ENCODE data around the gene PRMT1.

The PRMT1 gene

DNA sequence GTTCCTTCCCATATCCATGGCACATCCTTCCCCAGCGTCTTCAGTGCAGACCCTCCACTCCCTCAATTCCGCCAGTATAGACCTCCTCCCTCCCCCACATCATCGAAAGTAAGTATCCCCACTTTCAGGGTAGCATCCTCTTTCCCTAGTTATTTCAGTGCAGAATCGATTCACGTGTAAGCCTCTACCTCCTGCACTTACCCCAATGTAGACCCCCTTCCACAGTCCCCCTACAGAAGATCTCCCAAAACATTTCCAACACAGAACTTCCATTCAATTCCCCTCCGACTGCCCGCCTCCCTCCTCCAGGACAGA is 12.1 kb upstream of the PRMT1 start:
- H3K27ac Mint-ChIP-seq: peak overlapping the region; percentile 76
- peaks cover 4% of the 10 kb centered on the region for H3K27me3 Mint-ChIP-seq (ENCODE audit: low read depth, poor library complexity)
- H3K4me3 Mint-ChIP-seq: peak overlapping the region; percentile 97
- no peak for DNase-seq
- peaks cover 4% of the 10 kb centered on the region for H3K9me3 Mint-ChIP-seq
- H3K36me3 Mint-ChIP-seq (ENCODE audit: low read depth): peaks cover 31% of the 10 kb centered on the region
- TF ChIP-seq, protein P1, sequence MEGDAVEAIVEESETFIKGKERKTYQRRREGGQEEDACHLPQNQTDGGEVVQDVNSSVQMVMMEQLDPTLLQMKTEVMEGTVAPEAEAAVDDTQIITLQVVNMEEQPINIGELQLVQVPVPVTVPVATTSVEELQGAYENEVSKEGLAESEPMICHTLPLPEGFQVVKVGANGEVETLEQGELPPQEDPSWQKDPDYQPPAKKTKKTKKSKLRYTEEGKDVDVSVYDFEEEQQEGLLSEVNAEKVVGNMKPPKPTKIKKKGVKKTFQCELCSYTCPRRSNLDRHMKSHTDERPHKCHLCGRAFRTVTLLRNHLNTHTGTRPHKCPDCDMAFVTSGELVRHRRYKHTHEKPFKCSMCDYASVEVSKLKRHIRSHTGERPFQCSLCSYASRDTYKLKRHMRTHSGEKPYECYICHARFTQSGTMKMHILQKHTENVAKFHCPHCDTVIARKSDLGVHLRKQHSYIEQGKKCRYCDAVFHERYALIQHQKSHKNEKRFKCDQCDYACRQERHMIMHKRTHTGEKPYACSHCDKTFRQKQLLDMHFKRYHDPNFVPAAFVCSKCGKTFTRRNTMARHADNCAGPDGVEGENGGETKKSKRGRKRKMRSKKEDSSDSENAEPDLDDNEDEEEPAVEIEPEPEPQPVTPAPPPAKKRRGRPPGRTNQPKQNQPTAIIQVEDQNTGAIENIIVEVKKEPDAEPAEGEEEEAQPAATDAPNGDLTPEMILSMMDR (IDR thresholded peaks at IDR 0.05): no peak
- H3K4me1 Mint-ChIP-seq: peaks cover 43% of the 10 kb centered on the region

DNA sequence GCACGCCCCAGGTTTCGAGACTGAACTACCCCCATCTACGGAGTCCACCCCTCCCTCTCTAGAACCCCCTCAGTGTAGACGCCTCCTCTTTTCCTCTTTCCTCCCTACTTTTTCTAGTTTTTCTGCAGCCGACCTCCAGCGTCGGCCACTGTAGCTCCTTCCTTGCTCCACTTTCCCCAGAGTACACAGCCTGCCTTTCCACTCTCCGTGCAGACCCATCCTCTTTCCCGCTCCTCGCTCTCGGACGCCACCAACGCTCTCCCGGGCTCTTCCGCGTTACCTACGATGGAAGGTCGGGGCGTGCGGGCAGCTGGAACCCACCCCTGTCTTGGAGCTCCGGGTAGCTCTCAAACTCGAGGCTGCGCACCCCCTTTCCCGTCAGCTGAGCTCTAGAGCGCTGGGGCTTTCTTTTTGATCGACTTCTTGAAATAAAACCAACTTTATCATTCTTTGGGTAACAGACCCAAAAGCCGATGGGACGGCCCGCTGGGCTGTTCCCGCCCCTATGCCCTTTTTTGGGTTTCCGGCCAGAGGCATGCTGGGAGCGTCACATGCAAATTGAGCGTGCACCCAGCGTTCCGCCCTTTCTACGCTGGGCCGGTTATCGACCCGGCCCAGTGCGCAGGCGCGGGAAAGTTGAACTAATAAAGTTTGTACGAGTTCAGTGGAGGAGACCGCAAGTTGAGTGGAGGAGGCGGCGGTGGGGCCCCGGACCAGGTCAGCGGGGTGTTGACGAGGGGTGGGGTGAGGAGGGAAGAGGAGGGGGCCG is 11.5 kb upstream of the PRMT1 start, which contains the start of the genes BCL2L12 and IRF3:
BCL2L12 (plus strand) TSS at position 583 of the 769 bp plus-strand sequence. CDS start 760 bp downstream, outside the sequence.
IRF3 (minus strand) TSS at position 507 of the 769 bp plus-strand sequence. CDS start 1,019 bp downstream, outside the sequence.
- Mint-ChIP-seq H3K4me3 (peak within 1 kb of the TSS; percentile 97), H3K9me3 (peaks cover under 1% of the 10 kb centered on the region), H3K4me1 (peaks cover 43% of the 10 kb centered on the region), H3K27ac (peak within 1 kb of the TSS; percentile 85), H3K36me3 (ENCODE audit: low read depth) (peaks cover 28% of the 10 kb centered on the region), H3K27me3 (ENCODE audit: low read depth, poor library complexity) (peaks cover 4% of the 10 kb centered on the region)
- TF ChIP-seq, protein P1 (IDR thresholded peaks at IDR 0.05): no peak
- DNase-seq: peak; percentile 99

DNA sequence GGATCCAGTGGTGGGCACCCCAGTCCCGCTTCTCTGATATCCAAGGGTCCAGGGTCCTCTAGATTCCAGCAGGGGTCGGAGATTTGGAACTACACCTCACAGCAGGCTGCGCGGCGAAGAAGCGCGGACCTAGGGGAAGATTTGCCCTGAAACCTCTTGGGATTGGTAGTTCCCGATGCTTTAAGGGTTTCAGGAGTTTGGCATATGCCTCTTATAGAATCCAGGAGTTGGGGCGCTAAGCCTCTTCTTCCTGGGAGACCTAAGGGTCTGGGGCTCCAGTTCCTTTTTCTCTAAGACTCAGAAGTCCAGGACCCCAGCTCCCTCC is 11.0 kb upstream of the PRMT1 start:
- DNase-seq: no peak
- H3K27me3 Mint-ChIP-seq (ENCODE audit: low read depth, poor library complexity): peaks cover 4% of the 10 kb centered on the region
- H3K27ac Mint-ChIP-seq: peak overlapping the region; percentile 85
- TF ChIP-seq, protein P1 (IDR thresholded peaks at IDR 0.05): no peak
- H3K4me1 Mint-ChIP-seq: peaks cover 43% of the 10 kb centered on the region
- peaks cover 27% of the 10 kb centered on the region for H3K36me3 Mint-ChIP-seq (ENCODE audit: low read depth)
- no peaks in the 10 kb centered on the region for H3K9me3 Mint-ChIP-seq
- peak overlapping the region; percentile 97 for H3K4me3 Mint-ChIP-seq

DNA sequence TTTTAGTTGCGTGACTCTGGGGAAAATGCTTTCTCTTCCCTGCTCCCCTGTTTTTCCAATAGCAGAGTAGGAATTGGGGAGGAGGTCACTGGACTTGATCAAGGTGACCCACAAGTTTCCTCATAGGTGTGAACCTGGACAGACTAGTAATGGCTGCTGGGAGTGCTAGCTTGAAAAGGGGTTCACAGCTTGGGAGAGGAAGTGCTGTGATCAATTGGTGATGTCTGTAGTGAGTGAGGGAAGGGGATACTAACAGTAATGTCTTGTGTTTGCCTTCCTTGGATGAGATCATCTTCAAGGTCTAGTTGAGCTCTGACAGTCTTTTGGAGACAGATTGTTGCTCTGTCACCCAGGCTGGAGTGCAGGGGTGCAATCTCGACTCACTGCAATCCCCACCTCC is 9.6 kb upstream of the PRMT1 start:
- Mint-ChIP-seq H3K36me3 (ENCODE audit: low read depth) (peaks cover 25% of the 10 kb centered on the region), H3K27me3 (ENCODE audit: low read depth, poor library complexity) (peaks cover 4% of the 10 kb centered on the region), H3K4me1 (peaks cover 52% of the 10 kb centered on the region), H3K9me3 (no peaks in the 10 kb centered on the region), H3K27ac (peak overlapping the region; percentile 41), H3K4me3 (peak overlapping the region; percentile 97)
- TF ChIP-seq, protein P1 (IDR thresholded peaks at IDR 0.05): no peak
- DNase-seq: no peak

DNA sequence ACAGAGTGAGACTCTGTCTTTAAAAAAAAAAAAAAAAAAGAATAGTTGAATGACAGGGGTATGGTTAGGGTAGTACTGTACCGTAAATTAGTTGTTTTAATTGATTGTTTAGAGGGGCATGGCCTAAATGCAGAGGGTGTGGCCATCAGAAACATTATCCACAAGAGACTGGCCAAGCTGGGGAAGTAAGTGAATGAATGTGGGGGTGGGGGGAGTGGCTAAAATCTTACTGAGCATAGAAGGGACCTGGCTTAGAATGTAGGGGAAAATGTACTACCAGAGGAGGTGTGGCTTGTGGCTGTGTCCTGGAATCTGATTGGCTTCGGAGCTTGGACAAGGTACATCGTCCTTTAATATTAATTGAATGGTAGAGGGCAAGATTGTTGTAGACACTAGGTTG is 7.6 kb upstream of the PRMT1 start:
- H3K9me3 Mint-ChIP-seq: no peaks in the 10 kb centered on the region
- H3K36me3 Mint-ChIP-seq (ENCODE audit: low read depth): peaks cover 25% of the 10 kb centered on the region
- TF ChIP-seq, protein P1 (IDR thresholded peaks at IDR 0.05): no peak
- no peak overlapping the region for H3K27ac Mint-ChIP-seq
- peaks cover 4% of the 10 kb centered on the region for H3K27me3 Mint-ChIP-seq (ENCODE audit: low read depth, poor library complexity)
- H3K4me3 Mint-ChIP-seq: no peak overlapping the region
- DNase-seq: no peak
- peaks cover 39% of the 10 kb centered on the region for H3K4me1 Mint-ChIP-seq

Data from nephron progenitor cell (in vitro differentiated cells).